LoVo (cell line): ENCODE measurements around the gene PPP2R2B.
"Not testable (repeated sequence)": the region's sequence is repeated elsewhere in the genome, so short reads cannot be mapped to it uniquely, and the experiment has no call there.

ENCODE experiments used
- DNase-seq: peaks from one replicate; pipeline ENCODE4 v3.0.0-alpha.2; 2016; ENCODE audit warnings: low spot score

PPP2R2B gene

GRCh38 chr5:146652547-146652946, 226.0 kb downstream of the PPP2R2B start:
- DNase-seq, result no peak

- DNase-seq, result no peak
Observed at GRCh38 chr5:146647656-146648199, 230.8 kb downstream of the PPP2R2B start.

GRCh38 chr5:146646441-146646840, 232.1 kb downstream of the PPP2R2B start:
- no peak for DNase-seq

GRCh38 chr5:146645342-146645741, 233.2 kb downstream of the PPP2R2B start:
- no peak for DNase-seq

- no peak for DNase-seq
Observed at GRCh38 chr5:146644831-146645230, 233.7 kb downstream of the PPP2R2B start.

- no peak for DNase-seq
Observed at GRCh38 chr5:146643776-146644175, 234.8 kb downstream of the PPP2R2B start.

GRCh38 chr5:146642410-146642809, 236.1 kb downstream of the PPP2R2B start:
- DNase-seq, result no peak

- DNase-seq, result no peak
Observed at GRCh38 chr5:146641941-146642340, 236.6 kb downstream of the PPP2R2B start.

- DNase-seq, result no peak
Observed at GRCh38 chr5:146640285-146640896, 238.2 kb downstream of the PPP2R2B start.

GRCh38 chr5:146635443-146635842, 243.1 kb downstream of the PPP2R2B start:
- no peak for DNase-seq

- no peak for DNase-seq
Observed at GRCh38 chr5:146633323-146633764, 245.2 kb downstream of the PPP2R2B start.

- no peak for DNase-seq
Observed at GRCh38 chr5:146632620-146633322, 245.8 kb downstream of the PPP2R2B start.

GRCh38 chr5:146630472-146630871, 248.1 kb downstream of the PPP2R2B start:
- no peak for DNase-seq

- no peak for DNase-seq
Observed at GRCh38 chr5:146628950-146629349, 249.6 kb downstream of the PPP2R2B start.

- DNase-seq, result no peak
Observed at GRCh38 chr5:146626936-146627335, 251.6 kb downstream of the PPP2R2B start.

- no peak for DNase-seq
Observed at GRCh38 chr5:146624179-146624578, 254.4 kb downstream of the PPP2R2B start.

GRCh38 chr5:146623666-146624065, 254.9 kb downstream of the PPP2R2B start:
- no peak for DNase-seq

- no peak for DNase-seq
Observed at GRCh38 chr5:146623009-146623408, 255.5 kb downstream of the PPP2R2B start.

- no peak for DNase-seq
Observed at GRCh38 chr5:146622391-146622790, 256.2 kb downstream of the PPP2R2B start.

- DNase-seq, result no peak
Observed at GRCh38 chr5:146620669-146621051, 257.9 kb downstream of the PPP2R2B start.

- no peak for DNase-seq
Observed at GRCh38 chr5:146620031-146620668, 258.4 kb downstream of the PPP2R2B start.

GRCh38 chr5:146618434-146618833, 260.1 kb downstream of the PPP2R2B start:
- DNase-seq, result no peak

GRCh38 chr5:146609731-146610130, 268.8 kb downstream of the PPP2R2B start:
- not testable (repeated sequence) for DNase-seq
